ENCODE results near the gene ZNF281.

ZNF281 gene

DNA sequence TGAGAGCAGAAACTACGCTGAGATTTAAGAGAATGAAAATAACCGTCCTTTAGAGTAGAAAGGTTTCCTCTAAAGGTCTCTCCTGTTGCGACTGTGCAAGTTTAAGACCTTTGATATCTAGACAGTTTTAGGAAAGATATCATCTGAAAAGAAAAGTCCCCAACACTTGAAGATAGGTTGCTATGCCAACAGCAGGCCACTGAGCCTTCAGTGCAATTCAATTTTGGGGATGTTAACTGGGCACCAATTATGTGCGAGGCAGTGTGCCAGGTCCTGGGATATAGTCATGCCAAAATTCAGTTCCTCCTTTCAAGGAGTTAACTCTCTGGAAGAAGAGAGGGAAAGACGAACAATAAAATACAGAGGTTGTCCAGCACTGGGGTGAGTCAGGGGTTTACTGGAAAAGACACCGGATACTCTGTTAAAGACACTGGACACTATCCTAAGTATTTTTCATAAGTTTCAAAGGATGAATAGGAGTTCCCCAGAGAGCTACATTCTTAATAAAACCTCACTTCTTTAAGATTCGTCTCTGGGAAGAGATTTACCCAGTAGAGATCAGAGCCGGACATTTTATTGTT, 25.5 kb upstream of the ZNF281 start:
- Histone ChIP-seq H3K4me2 (no peak overlapping the region), H3K27ac (no peak overlapping the region), H3K79me2 (ENCODE audit: insufficient read depth, low read depth) (no peaks in the 10 kb centered on the region), H2AFZ (ENCODE audit: low read depth) (no peak overlapping the region), H4K20me1 (ENCODE audit: insufficient read depth) (no peaks in the 10 kb centered on the region), H3K36me3 (ENCODE audit: insufficient read depth) (no peaks in the 10 kb centered on the region), H3K27me3 (ENCODE audit: insufficient read depth, low read depth) (no peaks in the 10 kb centered on the region), H3K4me3 (IDR thresholded peaks at IDR 0.05; ENCODE audit: insufficient read depth, low read depth, low read length) (no peak overlapping the region), H3K4me1 (ENCODE audit: low read depth, poor library complexity, severe bottlenecking) (peaks cover 26% of the 10 kb centered on the region), H3K9ac (no peak overlapping the region)
- no peak for TF ChIP-seq CTCF (conservative IDR thresholded peaks at IDR 0.05; ENCODE audit: low read depth, low read length)

DNA sequence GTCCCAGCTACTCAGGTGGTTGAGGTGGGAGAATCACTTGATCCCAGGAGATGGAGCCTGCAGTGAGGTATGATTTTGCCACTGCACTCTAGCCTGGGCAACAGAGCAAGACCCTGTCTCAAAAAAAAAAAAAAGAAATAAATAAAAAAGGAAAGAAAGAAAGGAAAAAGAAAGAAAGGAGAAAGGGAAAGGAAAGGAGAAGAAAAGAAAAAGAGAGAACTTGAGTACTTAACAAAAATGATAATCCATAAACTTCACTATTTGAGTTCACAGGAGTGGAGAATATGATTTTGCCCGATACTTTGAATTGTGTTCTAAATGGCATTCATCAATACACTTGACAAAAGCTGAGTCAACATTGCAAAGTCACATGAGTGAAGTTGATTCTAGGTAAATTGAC, 23.8 kb upstream of the ZNF281 start:
- Histone ChIP-seq H3K36me3 (ENCODE audit: insufficient read depth) (no peaks in the 10 kb centered on the region), H3K4me1 (ENCODE audit: low read depth, poor library complexity, severe bottlenecking) (peaks cover 42% of the 10 kb centered on the region), H3K79me2 (ENCODE audit: insufficient read depth, low read depth) (no peaks in the 10 kb centered on the region), H3K4me3 (IDR thresholded peaks at IDR 0.05; ENCODE audit: insufficient read depth, low read depth, low read length) (no peak overlapping the region), H3K27me3 (ENCODE audit: insufficient read depth, low read depth) (no peaks in the 10 kb centered on the region), H2AFZ (ENCODE audit: low read depth) (no peak overlapping the region), H4K20me1 (ENCODE audit: insufficient read depth) (no peaks in the 10 kb centered on the region), H3K27ac (no peak overlapping the region), H3K9ac (no peak overlapping the region), H3K4me2 (no peak overlapping the region)
- no peak for TF ChIP-seq CTCF (conservative IDR thresholded peaks at IDR 0.05; ENCODE audit: low read depth, low read length)

DNA sequence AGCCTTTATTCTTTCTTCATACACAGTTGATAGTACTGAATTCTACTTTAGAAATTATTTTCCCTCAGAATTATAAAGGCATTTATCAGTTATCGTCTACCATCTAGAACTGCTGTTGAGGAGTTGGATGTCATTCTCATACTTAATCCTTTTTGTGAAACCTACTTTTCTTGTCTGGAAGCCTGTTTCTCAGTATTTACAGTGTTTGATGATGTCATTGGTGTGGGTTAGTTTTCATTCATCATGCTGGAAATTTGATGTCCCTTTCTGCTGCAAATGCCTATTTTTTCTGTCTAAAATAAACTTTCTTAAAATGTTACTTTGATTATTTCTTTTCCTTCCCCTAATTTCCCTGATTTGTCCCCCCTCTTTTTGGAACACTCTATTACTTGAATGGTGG, 22.8 kb upstream of the ZNF281 start:
- Histone ChIP-seq H3K27ac (no peak overlapping the region), H3K36me3 (ENCODE audit: insufficient read depth) (no peaks in the 10 kb centered on the region), H3K4me2 (no peak overlapping the region), H3K79me2 (ENCODE audit: insufficient read depth, low read depth) (no peaks in the 10 kb centered on the region), H3K4me1 (ENCODE audit: low read depth, poor library complexity, severe bottlenecking) (peaks cover 42% of the 10 kb centered on the region), H3K27me3 (ENCODE audit: insufficient read depth, low read depth) (no peaks in the 10 kb centered on the region), H3K9ac (no peak overlapping the region), H2AFZ (ENCODE audit: low read depth) (no peak overlapping the region), H3K4me3 (IDR thresholded peaks at IDR 0.05; ENCODE audit: insufficient read depth, low read depth, low read length) (no peak overlapping the region), H4K20me1 (ENCODE audit: insufficient read depth) (no peaks in the 10 kb centered on the region)
- TF ChIP-seq CTCF (conservative IDR thresholded peaks at IDR 0.05; ENCODE audit: low read depth, low read length): no peak

DNA sequence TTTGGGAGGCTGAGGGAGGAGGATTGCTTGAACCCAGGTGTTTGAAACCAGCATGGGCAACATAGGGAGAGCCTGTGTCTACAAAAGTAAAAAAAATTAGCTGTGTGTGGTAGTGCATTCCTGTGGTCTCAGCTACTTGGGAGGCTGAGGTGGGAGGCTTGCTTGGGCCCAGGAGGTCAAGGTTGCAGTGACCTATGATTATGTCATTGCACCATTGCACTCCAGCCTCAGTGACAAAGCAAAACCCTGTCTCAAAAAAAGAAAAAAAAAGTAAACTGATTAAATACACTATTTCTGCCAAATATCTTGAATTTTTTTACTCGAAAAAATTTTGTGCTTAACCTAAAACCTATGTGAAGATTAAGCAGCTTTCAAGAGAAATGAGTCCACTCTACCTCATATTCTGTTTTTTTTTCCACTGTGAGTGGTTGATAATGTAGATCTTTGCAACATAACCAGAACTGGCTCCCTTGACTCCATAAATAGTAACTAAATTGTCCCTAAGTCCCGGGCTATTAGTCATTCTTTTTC, 19.4 kb upstream of the ZNF281 start:
- Histone ChIP-seq H3K27ac (no peak overlapping the region; the same call in 1 of the 2 replicates), H3K36me3 (ENCODE audit: insufficient read depth) (no peaks in the 10 kb centered on the region), H3K4me2 (peak overlapping the region; percentile 61; the same call in 1 of the 2 replicates)

More for the DNA sequence above, 19.4 kb upstream of the ZNF281 start:
- Histone ChIP-seq H3K4me1 (ENCODE audit: low read depth, poor library complexity, severe bottlenecking) (peaks cover 34% of the 10 kb centered on the region), H3K9ac (no peak overlapping the region), H3K4me3 (IDR thresholded peaks at IDR 0.05; ENCODE audit: insufficient read depth, low read depth, low read length) (no peak overlapping the region), H2AFZ (ENCODE audit: low read depth) (no peak overlapping the region), H3K79me2 (ENCODE audit: insufficient read depth, low read depth) (no peaks in the 10 kb centered on the region), H4K20me1 (ENCODE audit: insufficient read depth) (no peaks in the 10 kb centered on the region), H3K27me3 (ENCODE audit: insufficient read depth, low read depth) (no peaks in the 10 kb centered on the region)
- TF ChIP-seq CTCF (conservative IDR thresholded peaks at IDR 0.05; ENCODE audit: low read depth, low read length): no peak

Data from KMS-11 (cell line).